NCI-H1105 treated with DMSO at 0.1 percent for 48 hours (cell line): Measurements from ENCODE around the gene DSG2.
"Not testable (repeated sequence)": the region's sequence is repeated elsewhere in the genome, so short reads cannot be mapped to it uniquely, and the experiment has no call there.

Experiments
- DNase-seq: peaks from one replicate; lab custom pipeline; 2025; lab: John Stamatoyannopoulos, UW

Gene DSG2

GRCh38 chr18:31500051-31500688 lies 2.2 kb downstream of the DSG2 start:
- no peak for DNase-seq

DNA sequence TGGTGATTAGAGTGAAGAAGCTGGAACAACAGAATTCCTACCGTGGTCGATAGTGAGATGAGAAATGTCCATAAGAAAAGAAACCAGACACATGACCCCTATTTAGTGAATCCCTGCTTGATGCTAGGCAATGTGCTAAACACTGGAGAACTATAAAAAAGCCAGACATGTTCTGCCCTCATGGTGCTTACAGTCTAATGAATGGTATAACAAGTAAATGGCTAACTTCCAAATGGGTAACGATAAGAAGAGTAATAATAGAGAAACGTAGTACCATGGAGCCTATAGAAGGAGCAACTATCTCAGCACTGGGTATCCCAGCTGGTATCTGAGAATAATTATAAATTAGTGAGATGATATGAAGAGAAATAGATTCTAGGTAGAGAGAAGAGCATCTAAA lies 5.0 kb downstream of the DSG2 start:
- no peak for DNase-seq

- no peak for DNase-seq
These were observed 6.6 kb downstream of the DSG2 start for GRCh38 chr18:31504455-31505147.

DNA sequence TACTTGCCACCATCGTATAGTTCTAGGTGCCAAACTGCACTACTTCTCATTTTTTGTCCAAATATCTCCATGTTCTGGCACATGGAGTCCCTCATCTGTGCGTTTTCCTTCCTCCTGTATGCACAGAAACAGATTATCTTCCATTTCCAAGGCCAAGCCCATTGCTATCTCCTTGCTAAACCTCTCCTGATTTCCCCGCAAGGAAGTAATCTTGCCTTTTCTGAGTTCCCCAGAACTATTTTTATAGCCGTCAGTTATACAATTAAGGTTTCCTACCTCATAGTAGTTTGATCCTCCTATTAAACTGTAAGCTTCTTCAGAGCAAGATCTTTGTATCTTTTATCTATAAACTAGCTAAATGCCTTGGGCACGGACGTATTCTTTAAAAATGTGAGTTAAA lies 7.2 kb downstream of the DSG2 start:
- no peak for DNase-seq

- DNase-seq, result no peak
These were observed 8.2 kb downstream of the DSG2 start for GRCh38 chr18:31506024-31506742.

DNA sequence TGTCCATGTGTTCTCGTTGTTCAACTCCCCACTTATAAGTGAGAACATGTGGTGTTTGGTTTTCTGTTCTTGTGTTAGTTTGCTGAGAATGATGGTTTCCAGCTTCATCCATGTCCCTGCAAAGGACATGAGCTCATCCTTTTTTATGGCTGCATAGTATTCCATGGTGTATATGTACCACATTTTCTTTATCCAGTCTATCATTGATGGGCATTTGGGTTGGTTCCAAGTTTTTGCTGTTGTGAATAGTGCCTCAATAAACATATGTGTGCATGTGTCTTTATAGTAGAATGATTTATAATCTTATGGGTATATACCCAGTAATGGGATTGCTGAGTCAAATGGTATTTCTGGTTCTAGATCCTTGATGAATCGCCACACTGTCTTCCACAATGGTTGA lies 9.1 kb downstream of the DSG2 start:
- DNase-seq, result not testable (repeated sequence)

DNA sequence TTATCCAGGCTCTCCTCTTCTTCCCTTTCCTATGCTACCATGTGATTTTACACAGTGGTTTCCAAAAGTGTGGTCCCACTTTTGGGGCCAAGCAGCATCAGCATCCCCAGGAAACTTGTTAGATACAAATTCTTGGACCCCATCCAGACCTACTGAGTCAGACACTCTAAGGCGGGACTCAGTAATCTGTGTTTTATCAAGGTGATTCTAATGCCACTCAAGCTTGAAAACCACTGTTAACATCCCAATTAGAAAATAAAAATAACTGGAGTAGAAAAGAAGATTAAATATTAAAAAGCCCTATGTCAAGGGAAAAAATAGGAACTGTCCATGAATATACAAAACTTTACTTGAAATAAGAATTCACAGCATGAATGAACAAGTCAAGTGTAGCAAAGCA lies 10.8 kb downstream of the DSG2 start:
- no peak for DNase-seq

DNA sequence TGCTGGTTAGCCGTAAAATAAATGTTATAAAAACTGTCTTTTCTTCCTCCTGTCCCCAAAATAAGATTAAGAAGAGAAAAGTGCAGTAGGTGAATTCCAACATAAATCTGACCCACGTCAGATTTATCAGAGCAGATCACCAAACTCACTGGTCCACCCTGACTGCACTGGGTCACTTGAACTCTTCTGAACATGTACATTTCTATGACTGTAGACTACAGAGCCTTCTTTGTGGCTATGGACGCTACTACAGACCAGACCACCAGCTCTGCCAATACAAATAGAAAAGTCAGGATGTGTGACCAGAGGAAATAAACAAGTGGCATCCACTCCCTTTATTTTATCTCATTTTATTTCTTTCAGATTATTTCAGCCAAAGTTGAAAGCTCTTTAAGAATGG lies 11.6 kb downstream of the DSG2 start:
- DNase-seq, result no peak

DNA sequence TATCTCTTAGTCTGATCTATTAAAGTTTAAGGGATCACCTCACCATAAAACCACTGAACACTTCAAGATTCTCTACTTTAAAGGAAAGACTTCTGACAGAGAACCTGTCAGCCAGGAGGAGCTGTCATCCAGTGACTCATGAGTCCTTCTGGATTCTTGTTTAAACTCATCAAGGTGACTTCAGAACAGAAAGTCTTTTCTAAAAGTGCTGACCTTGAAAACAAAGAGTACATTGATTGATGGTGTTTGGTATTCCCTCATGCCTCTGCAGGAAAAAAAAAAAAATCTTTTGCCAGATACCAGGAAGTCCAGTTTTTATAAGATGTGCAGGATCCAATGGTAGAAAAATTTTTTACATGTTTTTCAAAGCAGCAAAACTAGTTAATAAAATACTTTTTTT lies 12.3 kb downstream of the DSG2 start:
- DNase-seq, result no peak

GRCh38 chr18:31511098-31511497 lies 13.1 kb downstream of the DSG2 start:
- no peak for DNase-seq

GRCh38 chr18:31512203-31512764 lies 14.3 kb downstream of the DSG2 start:
- no peak for DNase-seq

DNA sequence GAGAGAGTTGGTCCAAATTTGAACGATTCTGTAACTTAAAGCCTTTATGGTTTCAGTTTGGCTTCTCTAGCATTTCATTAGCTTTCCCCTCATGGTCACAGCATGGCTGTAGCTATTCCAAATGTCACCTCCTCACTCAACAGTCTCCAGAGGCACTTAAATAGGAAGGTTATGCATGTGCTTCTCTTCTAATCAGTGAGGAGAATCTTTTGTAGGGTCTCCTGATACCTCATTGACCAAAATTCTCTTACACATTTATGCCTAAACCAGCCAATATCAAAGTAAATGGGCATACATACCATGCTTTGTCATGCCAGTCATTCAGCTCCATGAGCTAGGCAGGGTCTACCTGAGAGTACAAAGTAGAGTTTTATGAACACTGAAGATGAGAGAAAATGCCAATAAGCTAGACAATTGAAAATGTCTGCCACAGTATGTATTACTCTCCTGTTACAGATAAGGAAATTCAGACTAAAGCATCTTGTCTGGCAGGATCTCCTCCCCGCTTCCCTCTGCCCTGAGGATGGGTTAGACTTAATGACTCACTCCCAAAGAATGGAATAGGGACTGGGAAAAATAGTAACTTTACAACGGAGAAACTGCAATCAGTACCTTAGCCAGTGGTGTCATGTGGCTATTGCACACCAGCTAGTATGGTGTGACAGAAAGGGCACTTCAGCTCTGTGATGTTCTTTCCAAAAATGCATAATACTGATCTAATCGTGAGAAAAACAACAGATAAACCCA lies 15.4 kb downstream of the DSG2 start:
- no peak for DNase-seq

DNA sequence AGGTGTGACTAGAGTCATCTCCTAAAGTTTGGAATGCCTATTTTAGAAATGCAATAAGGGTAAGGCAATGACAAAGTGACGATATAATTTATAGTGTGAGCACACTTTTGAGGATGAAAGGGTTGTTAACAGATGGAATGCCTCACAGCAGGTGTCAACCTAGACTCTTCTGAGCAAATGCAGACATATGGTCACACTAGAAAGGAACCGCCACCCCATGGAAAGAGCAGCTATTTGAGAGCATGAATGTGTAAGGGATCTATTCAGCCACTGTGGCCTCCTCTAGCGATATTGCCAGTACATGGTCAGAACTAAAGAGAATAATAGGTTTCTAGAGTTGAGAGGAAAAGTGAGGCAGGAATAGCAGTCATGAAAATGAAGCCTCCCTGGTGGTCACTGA lies 18.5 kb downstream of the DSG2 start:
- no peak for DNase-seq

GRCh38 chr18:31526374-31526773 lies 28.4 kb downstream of the DSG2 start:
- no peak for DNase-seq

- DNase-seq, result no peak
These were observed 35.3 kb downstream of the DSG2 start for GRCh38 chr18:31533236-31533635.

- DNase-seq, result no peak
These were observed 40.9 kb downstream of the DSG2 start for GRCh38 chr18:31538837-31539236.

DNA sequence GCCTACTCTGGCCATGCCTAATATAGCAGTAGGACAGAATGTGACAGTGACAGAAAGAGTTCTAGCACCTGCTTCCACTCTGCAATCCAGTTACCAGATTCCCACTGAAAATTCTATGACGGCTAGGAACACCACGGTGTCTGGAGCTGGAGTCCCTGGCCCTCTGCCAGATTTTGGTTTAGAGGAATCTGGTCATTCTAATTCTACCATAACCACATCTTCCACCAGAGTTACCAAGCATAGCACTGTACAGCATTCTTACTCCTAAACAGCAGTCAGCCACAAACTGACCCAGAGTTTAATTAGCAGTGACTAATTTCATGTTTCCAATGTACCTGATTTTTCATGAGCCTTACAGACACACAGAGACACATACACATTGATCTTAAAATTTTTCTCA lies 48.5 kb downstream of the DSG2 start:
- no peak for DNase-seq

DNA sequence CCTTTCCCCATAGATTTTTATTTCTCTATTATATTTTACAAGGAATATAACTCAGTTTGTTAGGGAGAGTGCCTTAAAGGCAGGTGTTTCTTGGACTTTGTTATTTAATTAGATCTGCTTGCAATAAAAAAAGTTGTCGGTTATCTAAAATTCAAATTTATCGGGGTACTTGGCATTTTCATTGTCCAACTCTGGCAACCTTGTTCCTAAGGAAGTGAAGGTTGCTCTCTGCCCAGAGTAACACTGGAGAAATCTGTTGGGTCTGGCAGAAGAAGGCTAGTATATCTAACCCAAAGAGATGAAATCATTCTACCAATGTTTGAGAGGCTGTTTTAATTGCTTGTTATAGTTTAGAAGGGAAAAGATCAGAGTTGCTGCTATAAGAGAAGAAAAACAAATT lies 50.9 kb downstream of the DSG2 start:
- DNase-seq, result no peak

GRCh38 chr18:31549416-31549815 lies 51.4 kb downstream of the DSG2 start:
- no peak for DNase-seq

GRCh38 chr18:31551883-31552282 lies 53.9 kb downstream of the DSG2 start:
- no peak for DNase-seq

DNA sequence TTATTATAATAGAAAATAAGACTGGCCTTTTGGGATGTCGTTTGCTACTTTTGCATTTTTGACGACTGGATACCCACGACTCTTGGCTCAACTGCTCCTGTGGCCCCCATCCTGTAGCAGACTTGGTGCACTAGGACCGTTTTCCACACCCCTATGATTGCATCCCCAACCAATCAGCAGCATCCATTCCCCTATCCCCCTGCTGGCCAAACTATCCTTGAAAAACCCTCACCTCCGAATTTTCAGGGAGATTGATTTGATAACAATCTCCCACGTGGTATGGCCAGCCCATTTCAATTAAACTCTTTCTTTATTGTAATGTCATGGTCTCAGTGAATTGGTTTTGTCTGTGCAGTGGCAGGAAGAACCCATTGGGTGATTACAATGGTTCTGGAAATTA lies 55.8 kb downstream of the DSG2 start:
- no peak for DNase-seq

DNA sequence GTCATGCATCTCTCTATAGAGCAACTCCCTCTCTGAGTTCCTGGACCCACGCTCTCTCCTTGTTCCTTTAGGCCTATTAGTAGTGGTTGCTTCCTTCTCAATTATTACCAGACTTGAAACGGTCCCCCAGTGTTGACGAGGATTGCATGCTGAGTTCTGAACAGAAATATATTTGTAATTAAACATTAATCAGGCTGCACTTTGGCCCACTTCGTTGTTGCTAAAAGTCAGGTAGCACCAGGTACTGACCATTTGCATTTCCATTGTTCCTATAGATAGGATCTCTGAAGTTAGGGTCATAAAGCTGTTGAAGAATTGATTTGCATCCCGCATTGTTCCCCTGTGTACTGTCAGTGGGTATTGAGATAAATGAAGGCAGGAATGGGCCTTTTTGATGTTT lies 56.8 kb downstream of the DSG2 start:
- DNase-seq, result no peak
